Activated B cell treated with CpG ODN at 0.5 μM for 24 hours (primary cell): Measurements from ENCODE around the gene COQ4. TPM values are rescaled to one million over a fixed set of nuclear protein-coding genes. Genes with fewer than 3 reads are reported as not detected.

ENCODE experiments used
- ATAC-seq: fragments of 200-7000 bp; cut with Tn5 transposase; one replicate; pipeline ENCODE4 v1.10.0; 2021; ENCODE audit warnings: low read depth, mild to moderate bottlenecking, moderate library complexity
- CTCF ChIA-PET: fragments of 350-600 bp; sonication (Branson Sonifier 250); formaldehyde crosslinking; loops from one replicate; lab custom pipeline; 2021; ENCODE audit warnings: antibody characterized with exemption; lab: Charles Lee
- POLR2A ChIA-PET: fragments of 350-600 bp; sonication (Branson Sonifier 250); formaldehyde crosslinking; loops from one replicate; lab custom pipeline; 2021; ENCODE audit warnings: antibody characterized with exemption; lab: Charles Lee
- DNase-seq: peaks from one replicate; pipeline ENCODE4 v3.0.0; 2022
- H3K27ac Mint-ChIP-seq: one replicate; pipeline ENCODE4 v1.8.0; 2020; ENCODE audit warnings: mixed read lengths
- H3K27me3 Mint-ChIP-seq: one replicate; pipeline ENCODE4 v1.8.0; 2021; ENCODE audit warnings: mixed read lengths
- H3K36me3 Mint-ChIP-seq: one replicate; pipeline ENCODE4 v1.8.0; 2021; ENCODE audit warnings: low read depth, mixed read lengths
- H3K4me1 Mint-ChIP-seq: one replicate; pipeline ENCODE4 v1.8.0; 2021; ENCODE audit warnings: mixed read lengths
- H3K4me3 Mint-ChIP-seq: one replicate; pipeline ENCODE4 v1.8.0; 2020; ENCODE audit warnings: mild to moderate bottlenecking, mixed read lengths
- H3K9me3 Mint-ChIP-seq: one replicate; pipeline ENCODE4 v1.8.0; 2020; ENCODE audit warnings: mixed read lengths
- CTCF ChIP-seq: fragments of 200-600 bp; IDR thresholded peaks from one replicate; pipeline ENCODE4 v1.8.0; 2022; ENCODE audit warnings: antibody characterized with exemption, mild to moderate bottlenecking
- intact Hi-C: fragments of 100-400 bp; cut with micrococcal nuclease; formaldehyde crosslinking; loops from one replicate; pipeline ENCODE4 v1.15.1; 2024
- total RNA-seq: library from RNA; stranded (reverse); gene quantifications from 2 replicates; pipeline ENCODE4 v1.2.3, GENCODE V29; 2022

COQ4 gene
- total RNA-seq, 1 donor from 2014 or later: 45.6 TPM

GRCh38 chr9:128369024-128369706 is 46.5 kb downstream of the COQ4 start:
- Mint-ChIP-seq H3K36me3 (peaks cover 22% of the 10 kb centered on the region), H3K27ac (no peak overlapping the region), H3K4me1 (peaks cover 35% of the 10 kb centered on the region), H3K27me3 (no peaks in the 10 kb centered on the region), H3K9me3 (no peaks in the 10 kb centered on the region), H3K4me3 (no peak overlapping the region)
- no peak for ATAC-seq
- POLR2A ChIA-PET: interaction anchor here (0.6 kb wide), 1 partner anchor 58 kb away, joined by 4 read pairs; no protein-coding TSS in a partner anchor
- intact Hi-C loops: no loop called here
- no peak for TF ChIP-seq CTCF
- CTCF ChIA-PET: no interaction called here
- DNase-seq: no peak

GRCh38 chr9:128370367-128370751 is 47.7 kb downstream of the COQ4 start:
- H3K36me3 Mint-ChIP-seq: peaks cover 26% of the 10 kb centered on the region
- ATAC-seq (no peak), DNase-seq (no peak)
- POLR2A ChIA-PET: interaction anchor here (0.8 to 2.3 kb wide), 11 partner anchors 8 to 1204 kb away, joined by 3 to 17 read pairs (median 8); partner anchors contain the start of genes ENDOG, GOLGA2, SH3GLB2 and SLC2A8
- H3K27me3 Mint-ChIP-seq: no peaks in the 10 kb centered on the region
- intact Hi-C loops: loop anchor here (2.0 kb wide), 1 partner anchor 182 kb away; the partner anchor contains the start of gene SPTAN1
- H3K27ac Mint-ChIP-seq: peak overlapping the region; percentile 94
- H3K4me1 Mint-ChIP-seq: peaks cover 32% of the 10 kb centered on the region
- TF ChIP-seq CTCF: no peak
- peak overlapping the region; percentile 97 for H3K4me3 Mint-ChIP-seq
- H3K9me3 Mint-ChIP-seq: no peaks in the 10 kb centered on the region
- CTCF ChIA-PET: interaction anchor here (0.9 to 3.2 kb wide), 3 partner anchors 8 to 50 kb away, joined by 3 to 27 read pairs (median 4); no protein-coding TSS in a partner anchor

GRCh38 chr9:128370752-128371629 is 48.4 kb downstream of the COQ4 start, which contains the start of gene URM1:
TSS of gene URM1 (plus strand) at chr9:128371374. CDS start at chr9:128371381, 7 bp downstream.
- H3K36me3 Mint-ChIP-seq: peaks cover 29% of the 10 kb centered on the region
- H3K27ac Mint-ChIP-seq: peak within 1 kb of the TSS; percentile 94
- ATAC-seq (peak; percentile 91), DNase-seq (peak; percentile 96)
- H3K4me3 Mint-ChIP-seq: peak within 1 kb of the TSS; percentile 97
- intact Hi-C loops: loop anchor here (1.0 to 2.0 kb wide), 7 partner anchors 9 to 182 kb away; partner anchors contain the start of genes CERCAM, COQ4, GLE1 and SLC27A4
- H3K4me1 Mint-ChIP-seq: peaks cover 31% of the 10 kb centered on the region
- no peaks in the 10 kb centered on the region for H3K27me3 Mint-ChIP-seq
- CTCF ChIA-PET: interaction anchor here (0.6 to 3.2 kb wide), 4 partner anchors 9 to 509 kb away, joined by 3 to 27 read pairs (median 4); no protein-coding TSS in a partner anchor
- POLR2A ChIA-PET: interaction anchor here (0.5 to 2.3 kb wide), 23 partner anchors 9 to 1804 kb away, joined by 3 to 17 read pairs (median 5); partner anchors contain the start of genes CERCAM, ENDOG, ENG and GLE1
- no peak for TF ChIP-seq CTCF
- no peaks in the 10 kb centered on the region for H3K9me3 Mint-ChIP-seq

GRCh38 chr9:128371630-128372117 is 49.0 kb downstream of the COQ4 start:
- Mint-ChIP-seq H3K36me3 (peaks cover 29% of the 10 kb centered on the region), H3K4me3 (peak overlapping the region; percentile 97), H3K9me3 (no peaks in the 10 kb centered on the region), H3K27me3 (no peaks in the 10 kb centered on the region), H3K27ac (peak overlapping the region; percentile 94), H3K4me1 (peaks cover 31% of the 10 kb centered on the region)
- intact Hi-C loops: loop anchor here (1.0 to 2.0 kb wide), 7 partner anchors 9 to 181 kb away; partner anchors contain the start of genes CERCAM, COQ4, GLE1 and SLC27A4
- CTCF ChIA-PET: interaction anchor here (1.7 to 3.2 kb wide), 2 partner anchors 10 to 48 kb away, joined by 4 to 27 read pairs; no protein-coding TSS in a partner anchor
- POLR2A ChIA-PET: interaction anchor here (0.6 to 2.3 kb wide), 15 partner anchors 10 to 1463 kb away, joined by 3 to 17 read pairs (median 6); partner anchors contain the start of genes CERCAM, ENG, GLE1 and GOLGA2
- ATAC-seq (no peak), DNase-seq (no peak)
- no peak for TF ChIP-seq CTCF
